ENCODE data around the gene MALSU1.

MALSU1 gene

DNA sequence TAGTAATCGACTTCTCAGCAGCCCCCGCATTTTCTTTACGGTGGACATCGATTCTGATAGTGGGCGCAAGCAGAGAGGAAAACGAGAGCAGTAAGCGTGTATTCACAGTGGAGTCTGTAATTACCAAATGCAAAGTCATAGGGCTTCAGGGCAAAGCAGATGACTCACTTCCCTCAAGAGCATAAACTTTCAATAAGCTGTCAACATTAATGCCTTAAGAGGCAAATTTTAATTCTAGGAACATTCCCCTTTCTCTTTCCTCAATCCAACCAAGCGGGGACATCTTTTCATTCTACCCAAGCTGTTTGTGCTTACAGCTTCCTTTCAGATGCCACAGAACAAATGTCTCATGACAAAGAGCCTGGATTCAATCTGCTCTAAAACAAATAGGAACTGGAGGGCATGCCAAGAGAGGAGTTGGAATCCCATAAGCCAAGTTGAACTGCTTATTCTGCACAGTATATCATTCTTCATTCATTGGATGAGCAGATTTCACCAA lies 48.6 kb downstream of the MALSU1 start:
- H3K4me1 ChIP-seq (ENCODE audit: control insufficient read depth, insufficient read depth, low read length, poor library complexity, severe bottlenecking): peaks cover 44% of the 10 kb centered on the region
- no peaks in the 10 kb centered on the region for H3K9me3 ChIP-seq (ENCODE audit: control insufficient read depth, low read length)
- WGBS, 2 experiments (ENCODE audit: insufficient coverage in 2 of 2): 100% methylated on average over 4 of the region's 8 CpGs; no CpG with 5 or more reads in 1 of the 2 experiments
- peaks cover 55% of the 10 kb centered on the region for H3K36me3 ChIP-seq (ENCODE audit: control insufficient read depth, insufficient read depth, low read length)
- H3K4me3 ChIP-seq (ENCODE audit: extremely low read depth, insufficient read depth, low read length, poor library complexity, severe bottlenecking): no peak overlapping the region
- H3K27ac ChIP-seq (ENCODE audit: low read depth, low read length, severe bottlenecking): peak overlapping the region; percentile 48

DNA sequence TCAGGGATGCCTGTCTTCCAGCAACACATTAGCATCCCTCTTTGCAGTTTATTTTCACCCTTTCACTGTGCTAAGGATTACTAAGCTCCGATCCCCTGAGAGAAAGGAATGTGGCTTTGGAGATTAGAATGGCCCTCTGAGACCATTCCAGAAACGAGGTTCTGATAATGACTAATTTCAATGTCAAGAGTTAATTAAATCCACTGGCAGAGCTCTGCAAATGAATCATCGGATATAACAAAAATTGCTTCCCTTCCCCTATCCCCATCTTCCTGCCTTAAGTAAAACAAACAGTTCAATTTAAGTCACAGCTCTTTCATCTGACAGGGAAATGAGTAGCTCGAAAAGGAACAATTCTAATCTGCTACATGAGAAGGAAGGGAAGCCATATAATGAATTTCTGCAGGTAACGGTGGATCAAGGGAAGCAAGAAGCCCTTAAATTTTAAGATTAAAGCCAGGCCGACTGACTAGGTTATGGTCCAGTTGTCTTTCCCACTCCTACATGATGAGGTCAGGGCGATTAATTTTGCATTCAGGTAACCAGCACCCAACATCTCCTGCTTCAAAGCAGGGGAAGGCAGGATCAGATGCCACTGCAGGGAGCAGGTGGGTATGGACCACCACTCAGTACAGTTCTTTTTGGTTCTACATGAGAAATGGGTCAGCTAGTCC lies 50.5 kb downstream of the MALSU1 start:
- no peak overlapping the region for H3K4me3 ChIP-seq (ENCODE audit: extremely low read depth, insufficient read depth, low read length, poor library complexity, severe bottlenecking)
- H3K9me3 ChIP-seq (ENCODE audit: control insufficient read depth, low read length): no peaks in the 10 kb centered on the region
- H3K36me3 ChIP-seq (ENCODE audit: control insufficient read depth, insufficient read depth, low read length): peaks cover 36% of the 10 kb centered on the region
- H3K27ac ChIP-seq (ENCODE audit: low read depth, low read length, severe bottlenecking): peak overlapping the region; percentile 47
- 78 to 98% methylated on average over 3 to 5 of the region's 7 CpGs for WGBS, 2 experiments (ENCODE audit: insufficient coverage in 2 of 2)
- peaks cover 44% of the 10 kb centered on the region for H3K4me1 ChIP-seq (ENCODE audit: control insufficient read depth, insufficient read depth, low read length, poor library complexity, severe bottlenecking)

DNA sequence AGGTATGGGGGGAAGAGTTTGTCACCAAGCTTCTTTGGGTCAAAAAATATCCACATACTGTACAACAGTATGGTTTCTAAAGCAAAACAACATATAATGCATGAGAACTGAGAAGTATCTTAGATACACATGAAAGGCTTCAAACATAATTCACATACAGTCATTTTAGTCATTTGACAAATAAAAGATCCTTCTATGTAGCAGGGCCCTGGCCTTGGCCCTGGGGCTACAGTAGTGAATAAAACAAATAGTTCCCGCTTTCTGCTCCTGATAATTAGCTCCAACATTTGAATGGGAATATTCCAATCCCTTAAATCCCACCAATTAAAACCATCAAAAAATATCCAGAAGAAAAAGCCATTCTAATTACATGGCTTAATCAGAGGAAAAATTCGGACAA lies 51.3 kb downstream of the MALSU1 start:
- WGBS, 2 experiments (ENCODE audit: insufficient coverage in 2 of 2): 100% methylated on average over 1 of the region's 2 CpGs
- Histone ChIP-seq H3K27ac (ENCODE audit: low read depth, low read length, severe bottlenecking) (no peak overlapping the region), H3K4me3 (ENCODE audit: extremely low read depth, insufficient read depth, low read length, poor library complexity, severe bottlenecking) (no peak overlapping the region)

DNA sequence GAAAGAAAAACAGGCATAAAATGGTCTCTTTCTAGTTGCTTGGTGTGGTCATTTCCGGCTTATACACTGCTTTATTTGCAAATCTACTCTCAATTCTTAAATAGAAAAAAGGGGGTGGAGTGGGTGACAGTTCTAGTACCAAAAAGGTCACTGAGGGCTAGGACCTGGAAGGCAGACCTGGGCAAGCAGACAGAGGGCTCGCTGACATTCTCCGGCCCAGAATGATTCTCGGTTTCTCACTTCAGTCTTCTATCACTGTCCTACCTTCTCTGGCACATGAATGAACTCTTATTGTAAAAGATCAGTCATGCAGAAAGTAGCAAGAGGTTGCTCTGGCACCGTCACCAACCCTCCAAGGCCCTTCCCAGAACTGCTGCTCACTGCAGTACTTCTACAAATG lies 54.0 kb downstream of the MALSU1 start:
- peaks cover 43% of the 10 kb centered on the region for H3K4me1 ChIP-seq (ENCODE audit: control insufficient read depth, insufficient read depth, low read length, poor library complexity, severe bottlenecking)
- no peaks in the 10 kb centered on the region for H3K9me3 ChIP-seq (ENCODE audit: control insufficient read depth, low read length)
- H3K4me3 ChIP-seq (ENCODE audit: extremely low read depth, insufficient read depth, low read length, poor library complexity, severe bottlenecking): no peak overlapping the region
- peaks cover 10% of the 10 kb centered on the region for H3K36me3 ChIP-seq (ENCODE audit: control insufficient read depth, insufficient read depth, low read length)
- 87 to 94% methylated on average over 3 of the region's 5 CpGs for WGBS, 2 experiments (ENCODE audit: insufficient coverage in 2 of 2)
- H3K27ac ChIP-seq (ENCODE audit: low read depth, low read length, severe bottlenecking): no peak overlapping the region

More for the DNA sequence above, 51.3 kb downstream of the MALSU1 start:
- Histone ChIP-seq H3K9me3 (ENCODE audit: control insufficient read depth, low read length) (no peaks in the 10 kb centered on the region), H3K4me1 (ENCODE audit: control insufficient read depth, insufficient read depth, low read length, poor library complexity, severe bottlenecking) (peaks cover 44% of the 10 kb centered on the region), H3K36me3 (ENCODE audit: control insufficient read depth, insufficient read depth, low read length) (peaks cover 33% of the 10 kb centered on the region)

DNA sequence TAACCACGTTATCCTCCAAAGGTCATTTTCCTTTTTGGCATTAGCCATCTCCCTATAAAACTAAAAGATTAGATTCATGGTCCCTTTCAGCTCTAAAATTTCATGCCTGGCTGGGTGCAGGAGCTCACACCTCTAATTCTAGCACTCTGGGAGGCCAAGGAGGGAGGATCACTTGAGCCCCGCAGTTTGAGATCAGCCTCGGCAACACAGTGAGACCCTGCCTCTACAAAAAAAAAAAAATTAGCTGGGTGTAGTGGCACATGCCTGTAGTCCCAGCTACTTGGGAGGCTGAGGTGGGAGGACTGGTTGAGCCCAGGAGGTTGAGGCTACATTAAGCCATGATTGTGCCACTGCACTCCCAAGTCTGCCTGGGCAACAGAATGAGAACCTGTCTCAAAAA lies 57.0 kb downstream of the MALSU1 start:
- no peaks in the 10 kb centered on the region for H3K9me3 ChIP-seq (ENCODE audit: control insufficient read depth, low read length)
- H3K4me1 ChIP-seq (ENCODE audit: control insufficient read depth, insufficient read depth, low read length, poor library complexity, severe bottlenecking): peaks cover 15% of the 10 kb centered on the region
- 100% methylated on average over 1 of the region's 3 CpGs for WGBS, 2 experiments (ENCODE audit: insufficient coverage in 2 of 2)
- H3K36me3 ChIP-seq (ENCODE audit: control insufficient read depth, insufficient read depth, low read length): peaks cover 15% of the 10 kb centered on the region
- no peak overlapping the region for H3K27ac ChIP-seq (ENCODE audit: low read depth, low read length, severe bottlenecking)
- H3K4me3 ChIP-seq (ENCODE audit: extremely low read depth, insufficient read depth, low read length, poor library complexity, severe bottlenecking): no peak overlapping the region

DNA sequence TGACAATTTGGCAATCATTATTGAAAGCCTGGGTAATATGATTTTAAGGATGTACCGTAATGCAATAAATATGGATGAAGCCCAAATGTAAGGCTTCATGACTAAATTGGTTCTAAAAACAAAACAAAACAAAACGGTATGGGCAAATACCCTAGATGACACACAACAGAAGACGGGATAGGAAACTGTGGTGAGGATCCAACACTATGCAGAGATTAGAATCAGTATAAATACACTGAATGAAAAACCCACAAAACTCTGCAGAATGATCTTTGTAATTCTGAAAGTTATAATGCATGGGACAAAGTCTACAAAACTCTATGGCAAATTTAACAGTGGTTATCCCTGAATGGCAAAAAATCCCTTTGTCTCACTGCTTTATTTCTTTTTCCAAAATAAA lies 57.6 kb downstream of the MALSU1 start:
- no peaks in the 10 kb centered on the region for H3K9me3 ChIP-seq (ENCODE audit: control insufficient read depth, low read length)
- H3K36me3 ChIP-seq (ENCODE audit: control insufficient read depth, insufficient read depth, low read length): peaks cover 21% of the 10 kb centered on the region
- 100% methylated on average over 1 of the region's 3 CpGs; no CpG with 5 or more reads in 1 of the 2 experiments for WGBS, 2 experiments (ENCODE audit: insufficient coverage in 2 of 2)
- H3K4me1 ChIP-seq (ENCODE audit: control insufficient read depth, insufficient read depth, low read length, poor library complexity, severe bottlenecking): peaks cover 11% of the 10 kb centered on the region
- no peak overlapping the region for H3K4me3 ChIP-seq (ENCODE audit: extremely low read depth, insufficient read depth, low read length, poor library complexity, severe bottlenecking)
- no peak overlapping the region for H3K27ac ChIP-seq (ENCODE audit: low read depth, low read length, severe bottlenecking)

DNA sequence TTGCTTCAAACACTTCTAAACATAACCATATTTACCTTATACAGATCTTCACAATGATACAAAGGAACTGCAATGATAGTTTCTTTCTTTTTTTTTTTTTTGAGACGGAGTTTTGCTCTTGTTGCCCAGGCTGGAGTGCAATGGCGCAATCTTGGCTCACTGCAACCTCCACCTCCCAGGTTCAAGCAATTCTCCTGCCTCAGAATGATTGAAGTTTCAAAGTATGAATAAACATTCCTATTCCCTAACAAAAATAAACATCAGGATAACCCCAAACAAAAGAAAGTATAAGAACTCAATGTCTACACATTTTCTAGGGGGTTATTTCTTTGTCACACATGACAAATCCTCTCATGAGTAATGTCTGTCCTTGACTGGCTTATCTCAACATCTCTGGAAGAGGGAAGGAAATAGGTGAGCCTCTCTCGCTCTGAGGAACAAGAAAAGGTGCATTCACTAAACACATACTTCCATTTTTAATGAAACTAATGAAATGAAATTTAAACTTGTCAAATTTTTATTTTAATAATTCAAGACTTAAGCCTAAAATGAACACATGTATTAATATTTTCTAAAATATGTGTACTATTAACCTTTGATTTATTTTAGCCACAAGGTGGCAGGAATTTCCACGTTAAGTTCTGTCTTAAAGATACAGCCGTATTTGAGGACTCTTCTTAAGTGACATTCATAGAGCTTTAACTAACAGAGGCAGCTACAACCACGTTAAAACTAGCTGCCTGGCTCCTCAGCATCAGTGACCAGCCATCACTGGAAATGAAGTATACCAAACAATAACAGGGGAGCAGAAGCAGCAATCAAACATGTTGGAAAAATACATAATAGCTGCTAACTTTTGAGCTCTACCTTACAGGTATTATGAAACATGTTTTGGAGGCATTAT lies 58.3 kb downstream of the MALSU1 start:
- H3K27ac ChIP-seq (ENCODE audit: low read depth, low read length, severe bottlenecking): no peak overlapping the region
- no peak overlapping the region for H3K4me3 ChIP-seq (ENCODE audit: extremely low read depth, insufficient read depth, low read length, poor library complexity, severe bottlenecking)
- no peaks in the 10 kb centered on the region for H3K9me3 ChIP-seq (ENCODE audit: control insufficient read depth, low read length)
- peaks cover 28% of the 10 kb centered on the region for H3K36me3 ChIP-seq (ENCODE audit: control insufficient read depth, insufficient read depth, low read length)
- WGBS, 2 experiments (ENCODE audit: insufficient coverage in 2 of 2): 66% methylated on average over 3 of the region's 6 CpGs; no CpG with 5 or more reads in 1 of the 2 experiments
- H3K4me1 ChIP-seq (ENCODE audit: control insufficient read depth, insufficient read depth, low read length, poor library complexity, severe bottlenecking): peaks cover 11% of the 10 kb centered on the region

DNA sequence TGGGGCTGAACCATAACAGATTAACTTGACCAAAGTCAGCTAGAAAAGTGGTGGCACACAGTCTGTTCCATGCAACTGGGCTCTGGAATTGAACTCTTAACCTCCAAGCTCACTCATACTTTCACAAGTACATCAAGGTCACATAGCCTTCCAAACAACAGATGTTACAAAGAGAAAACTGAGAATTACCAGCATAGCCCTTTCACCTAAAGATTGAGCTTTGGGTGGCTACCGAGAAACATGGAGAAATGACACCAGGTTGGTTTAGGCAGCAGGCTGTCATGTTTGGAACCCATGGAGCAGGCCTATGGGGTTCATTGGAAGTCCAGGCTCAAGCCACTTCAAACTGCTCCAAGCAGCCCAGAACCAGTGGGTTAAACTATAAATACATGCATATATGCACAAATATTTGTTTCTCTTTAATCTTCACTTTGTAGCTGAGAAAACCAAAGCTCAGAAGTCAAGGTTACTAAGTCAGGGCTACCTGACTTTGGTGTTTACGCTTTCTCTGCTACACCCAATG lies 59.1 kb downstream of the MALSU1 start:
- no peaks in the 10 kb centered on the region for H3K9me3 ChIP-seq (ENCODE audit: control insufficient read depth, low read length)
- peaks cover 11% of the 10 kb centered on the region for H3K4me1 ChIP-seq (ENCODE audit: control insufficient read depth, insufficient read depth, low read length, poor library complexity, severe bottlenecking)
- whole genome bisulfite sequencing, 2 experiments (ENCODE audit: insufficient coverage in 2 of 2): 88 to 96% methylated on average over 1 to 2 of the region's 2 CpGs
- H3K36me3 ChIP-seq (ENCODE audit: control insufficient read depth, insufficient read depth, low read length): peaks cover 35% of the 10 kb centered on the region
- no peak overlapping the region for H3K27ac ChIP-seq (ENCODE audit: low read depth, low read length, severe bottlenecking)
- H3K4me3 ChIP-seq (ENCODE audit: extremely low read depth, insufficient read depth, low read length, poor library complexity, severe bottlenecking): no peak overlapping the region

All from mesodermal cell (in vitro differentiated cells).